CD4-positive, alpha-beta T cell treated with Interleukin-4 for 1 hour (primary cell): ENCODE results near the gene SACS.

Experiments
- DNase-seq, 2 donors: peaks; one replicate each; pipeline ENCODE4 v3.0.0-alpha.2; 2020 to 2022

Gene SACS, protein sequence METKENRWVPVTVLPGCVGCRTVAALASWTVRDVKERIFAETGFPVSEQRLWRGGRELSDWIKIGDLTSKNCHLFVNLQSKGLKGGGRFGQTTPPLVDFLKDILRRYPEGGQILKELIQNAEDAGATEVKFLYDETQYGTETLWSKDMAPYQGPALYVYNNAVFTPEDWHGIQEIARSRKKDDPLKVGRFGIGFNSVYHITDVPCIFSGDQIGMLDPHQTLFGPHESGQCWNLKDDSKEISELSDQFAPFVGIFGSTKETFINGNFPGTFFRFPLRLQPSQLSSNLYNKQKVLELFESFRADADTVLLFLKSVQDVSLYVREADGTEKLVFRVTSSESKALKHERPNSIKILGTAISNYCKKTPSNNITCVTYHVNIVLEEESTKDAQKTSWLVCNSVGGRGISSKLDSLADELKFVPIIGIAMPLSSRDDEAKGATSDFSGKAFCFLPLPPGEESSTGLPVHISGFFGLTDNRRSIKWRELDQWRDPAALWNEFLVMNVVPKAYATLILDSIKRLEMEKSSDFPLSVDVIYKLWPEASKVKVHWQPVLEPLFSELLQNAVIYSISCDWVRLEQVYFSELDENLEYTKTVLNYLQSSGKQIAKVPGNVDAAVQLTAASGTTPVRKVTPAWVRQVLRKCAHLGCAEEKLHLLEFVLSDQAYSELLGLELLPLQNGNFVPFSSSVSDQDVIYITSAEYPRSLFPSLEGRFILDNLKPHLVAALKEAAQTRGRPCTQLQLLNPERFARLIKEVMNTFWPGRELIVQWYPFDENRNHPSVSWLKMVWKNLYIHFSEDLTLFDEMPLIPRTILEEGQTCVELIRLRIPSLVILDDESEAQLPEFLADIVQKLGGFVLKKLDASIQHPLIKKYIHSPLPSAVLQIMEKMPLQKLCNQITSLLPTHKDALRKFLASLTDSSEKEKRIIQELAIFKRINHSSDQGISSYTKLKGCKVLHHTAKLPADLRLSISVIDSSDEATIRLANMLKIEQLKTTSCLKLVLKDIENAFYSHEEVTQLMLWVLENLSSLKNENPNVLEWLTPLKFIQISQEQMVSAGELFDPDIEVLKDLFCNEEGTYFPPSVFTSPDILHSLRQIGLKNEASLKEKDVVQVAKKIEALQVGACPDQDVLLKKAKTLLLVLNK (N-terminal part only)

DNA sequence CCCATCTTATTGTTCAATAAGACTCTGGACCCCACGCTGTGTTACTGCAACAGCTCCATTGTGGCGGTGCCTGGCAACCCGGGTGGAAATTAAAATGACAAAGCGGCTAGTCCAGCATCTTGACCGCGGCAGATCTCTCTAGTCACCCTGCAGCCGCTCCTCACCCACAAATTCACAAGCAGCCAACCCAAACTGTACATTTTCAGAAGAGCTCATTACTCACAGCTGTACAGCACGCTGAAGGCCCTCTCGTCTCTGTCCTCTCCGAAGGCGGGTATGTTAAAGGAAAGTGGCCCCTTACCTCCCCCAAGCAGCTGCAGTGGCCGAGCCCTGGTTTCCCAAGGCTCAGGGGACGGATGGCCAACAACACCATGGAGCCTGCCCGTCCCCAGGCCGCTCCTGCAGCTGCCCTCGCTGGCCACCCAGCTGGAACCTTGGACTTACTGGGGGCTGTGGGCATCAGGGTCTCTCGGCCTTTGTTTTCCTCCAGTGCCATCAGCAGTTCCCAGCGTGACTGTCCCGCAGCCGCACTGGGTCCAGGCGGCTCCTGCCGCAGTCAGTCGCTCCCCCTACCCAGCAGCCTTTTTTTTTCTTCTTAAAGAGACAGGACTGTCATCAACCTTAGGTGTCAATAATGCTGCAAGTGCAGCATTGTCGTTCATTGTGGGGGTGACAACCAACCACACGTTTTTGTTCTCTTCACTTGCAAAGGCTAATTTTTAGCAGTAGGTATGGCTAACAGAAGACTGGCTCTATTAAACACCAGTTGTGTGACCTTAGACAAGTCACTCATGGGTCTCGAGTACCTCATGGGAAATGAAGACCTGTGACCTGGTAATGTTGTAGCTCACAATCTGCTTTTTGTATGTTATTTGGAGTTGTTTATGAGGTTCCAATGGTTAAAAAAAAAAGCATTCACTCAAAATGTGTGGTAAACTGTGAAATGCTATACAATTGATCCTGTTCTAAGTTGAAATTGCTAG, at the start of gene SACS:
TSS of gene SACS (minus strand) at position 532 of the 983 bp plus-strand sequence. CDS start 22,463 bp downstream, outside the sequence.
- DNase-seq: no peak

GRCh38 chr13:23480324-23480723, 46.8 kb upstream of the SACS start:
- no peak for DNase-seq

DNA sequence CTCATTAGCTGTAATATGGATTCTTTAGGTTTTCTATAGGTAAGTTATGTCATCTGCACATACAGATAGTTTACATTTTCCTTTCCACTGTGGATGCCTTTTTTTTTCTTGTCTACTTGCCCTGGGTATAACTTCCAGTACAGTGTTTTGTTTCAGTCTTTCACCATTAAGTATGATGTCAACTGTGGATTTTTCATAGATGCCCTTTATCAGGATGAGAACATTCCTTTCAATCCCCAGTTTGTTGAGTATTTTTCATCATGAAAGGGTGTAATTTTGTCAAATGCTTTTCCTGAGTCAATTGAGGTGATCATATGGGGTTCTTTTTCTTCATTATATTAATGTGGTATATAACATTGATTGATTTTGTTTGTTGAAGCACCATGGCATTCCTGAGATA, 43.6 kb upstream of the SACS start:
- no peak for DNase-seq

DNA sequence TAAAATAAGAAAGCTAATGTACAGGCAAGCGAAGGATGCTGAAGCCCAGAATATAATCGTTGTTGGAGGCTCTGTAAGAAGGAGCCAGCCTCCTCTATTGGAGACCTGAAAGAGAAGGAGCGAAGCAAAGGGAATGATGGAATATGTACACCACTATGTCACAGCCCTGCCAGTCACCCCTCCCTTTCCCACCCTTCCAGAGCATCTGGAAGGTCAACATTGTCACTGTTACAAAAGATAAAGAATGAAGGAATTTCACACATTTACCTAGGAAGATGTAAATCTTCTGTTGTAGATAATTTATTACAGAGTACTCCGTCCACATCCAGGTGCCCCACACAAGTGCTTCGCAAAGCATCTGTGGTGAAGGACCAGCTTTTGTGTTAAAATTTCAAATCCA, 39.7 kb upstream of the SACS start:
- no peak for DNase-seq

- DNase-seq: no peak
These were observed 38.7 kb upstream of the SACS start for GRCh38 chr13:23472189-23472588.

- DNase-seq: no peak
These were observed 37.5 kb upstream of the SACS start for GRCh38 chr13:23470790-23471614.

- no peak for DNase-seq
These were observed 36.5 kb upstream of the SACS start for GRCh38 chr13:23469951-23470421.

DNA sequence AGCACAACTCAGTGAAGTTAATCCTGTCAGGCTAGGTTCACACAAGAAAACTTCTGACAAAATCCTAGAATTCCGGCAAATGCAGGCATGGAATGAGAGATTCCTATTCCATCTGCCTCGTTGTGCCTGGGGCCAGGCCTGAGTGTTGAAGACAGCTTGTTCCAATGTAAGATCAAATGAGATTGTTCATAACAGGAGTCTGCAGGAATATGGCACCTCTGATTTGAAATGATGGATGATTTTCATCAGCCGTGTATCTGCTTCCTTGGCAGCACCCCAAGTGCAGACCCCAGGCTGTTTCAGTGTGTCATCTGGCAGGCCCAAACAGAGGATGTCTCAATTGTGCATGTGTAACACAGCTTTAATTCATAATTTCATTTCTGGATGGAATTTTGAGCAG, 35.3 kb upstream of the SACS start:
- no peak for DNase-seq

- DNase-seq: no peak
These were observed 34.4 kb upstream of the SACS start for GRCh38 chr13:23467932-23468278.

- no peak for DNase-seq
These were observed 33.8 kb upstream of the SACS start for GRCh38 chr13:23467048-23467931.

- peak; percentile 66 to 70 for DNase-seq
These were observed 32.9 kb upstream of the SACS start for GRCh38 chr13:23466144-23467002.

GRCh38 chr13:23463661-23464060, 30.2 kb upstream of the SACS start:
- DNase-seq: no peak

GRCh38 chr13:23462815-23463559, 29.5 kb upstream of the SACS start:
- no peak for DNase-seq

DNA sequence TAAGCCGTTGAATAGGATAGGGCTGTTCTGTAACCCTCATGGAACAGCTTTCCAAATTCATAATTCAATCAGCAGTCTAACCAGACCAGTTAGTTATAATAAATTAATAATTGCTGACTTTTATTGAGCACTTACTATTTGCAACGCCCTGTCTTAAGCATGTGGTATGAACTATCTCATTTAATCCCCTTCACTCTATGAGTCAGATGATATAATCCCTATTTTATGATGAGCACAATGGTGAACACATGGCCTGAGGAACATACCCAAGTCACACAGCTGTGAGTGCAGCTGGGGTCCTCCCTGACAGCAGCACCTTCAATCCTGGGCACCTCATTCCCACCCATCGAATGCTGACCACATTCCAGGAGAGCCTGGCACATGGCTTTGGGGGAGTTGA, 28.0 kb upstream of the SACS start:
- no peak for DNase-seq

GRCh38 chr13:23460921-23461320, 27.4 kb upstream of the SACS start:
- DNase-seq: no peak

DNA sequence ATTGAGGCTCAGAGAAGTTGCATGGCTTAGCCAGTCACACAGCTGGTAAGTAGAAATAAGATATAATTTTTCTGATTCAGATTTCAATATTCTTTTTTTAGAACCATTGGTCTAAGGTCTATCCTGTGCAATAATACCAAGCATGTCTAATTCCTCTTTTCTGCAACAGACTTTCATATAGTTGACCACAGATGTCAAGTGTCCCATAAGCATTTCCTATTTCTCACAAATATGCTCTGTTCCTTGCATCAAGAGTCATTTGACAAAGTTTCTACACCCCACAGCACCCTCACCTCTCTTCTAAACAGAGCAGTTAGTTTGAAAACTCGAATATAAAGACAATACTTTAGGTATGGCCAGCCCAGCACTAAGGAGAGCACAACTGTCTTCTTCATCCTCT, 26.8 kb upstream of the SACS start:
- peak in 1 of 2 donors; percentile 1 for DNase-seq

DNA sequence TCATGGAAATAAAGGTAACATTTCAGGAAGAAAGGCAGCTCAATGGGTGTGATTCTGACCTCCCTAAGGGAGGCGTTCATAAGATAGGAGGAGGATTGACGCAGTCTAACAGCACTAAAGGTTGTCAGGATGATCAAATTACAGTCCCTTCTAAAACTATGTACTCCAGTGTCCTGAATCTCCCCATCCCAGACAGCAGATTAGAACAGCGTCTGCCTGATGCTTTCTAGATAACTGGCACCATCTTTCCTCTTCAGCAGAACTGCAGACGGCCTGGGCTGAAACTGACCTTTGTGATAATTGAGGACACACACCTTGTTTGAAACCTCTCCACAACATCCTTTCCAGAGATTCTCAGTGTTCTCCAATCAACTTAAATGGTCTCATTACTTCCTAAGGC, 25.5 kb upstream of the SACS start:
- no peak for DNase-seq
